Left ventricle myocardium inferior (tissue), 1 donor: ENCODE measurements around the gene ZNF784. TPM values are rescaled to one million over a fixed set of nuclear protein-coding genes. Genes with fewer than 3 reads are reported as not detected.

Source experiments
- DNase-seq: peaks from one replicate; pipeline ENCODE4 v3.0.0-alpha.2; 2020
- H3K27ac ChIP-seq: fragments of 200-600 bp; replicated peaks from 2 replicates; pipeline ENCODE4 v1.8.0; 2021
- H3K27me3 ChIP-seq: fragments of 200-600 bp; 2 replicates; pipeline ENCODE4 v1.8.0; 2021; ENCODE audit warnings: low read depth
- H3K36me3 ChIP-seq: fragments of 200-600 bp; 2 replicates; pipeline ENCODE4 v1.8.0; 2021
- H3K4me1 ChIP-seq: fragments of 200-600 bp; 2 replicates; pipeline ENCODE4 v1.8.0; 2021
- H3K4me3 ChIP-seq: fragments of 200-600 bp; 2 replicates; pipeline ENCODE4 v1.8.0; 2021; ENCODE audit warnings: mild to moderate bottlenecking, moderate library complexity
- H3K9me3 ChIP-seq: fragments of 200-600 bp; replicated peaks from 2 replicates; pipeline ENCODE4 v1.8.0; 2021
- CTCF ChIP-seq: fragments of 200-600 bp; IDR thresholded peaks from 2 replicates; pipeline ENCODE4 v1.8.0; 2021; ENCODE audit warnings: antibody characterized with exemption, mild to moderate bottlenecking, borderline replicate concordance
- intact Hi-C: fragments of 100-400 bp; cut with micrococcal nuclease; formaldehyde crosslinking; loops from one replicate; pipeline ENCODE4 v1.11.0; 2022
- total RNA-seq: library from RNA; stranded (reverse); fragmentation: NEBNext Ultra II Directional; extraction: Animal tissue kit (Norgen Biotek cat#: 25700); gene quantifications from one replicate; pipeline ENCODE4 v1.2.1, GENCODE V29; 2021
- donor health status: DM: no; HTN: yes; CAD: no; lungs with severe emphysema.

Gene ZNF784
- total RNA-seq, 1 donor from 2014 or later: 13.2 TPM

GRCh38 chr19:55621673-55622231 is 2.6 kb downstream of the ZNF784 start:
- intact Hi-C loops: no loop called here
- no peaks in the 10 kb centered on the region for H3K9me3 ChIP-seq
- H3K4me1 ChIP-seq: peaks cover 20% of the 10 kb centered on the region
- H3K27me3 ChIP-seq: no peaks in the 10 kb centered on the region
- TF ChIP-seq CTCF: no peak
- no peak for DNase-seq
- H3K27ac ChIP-seq: no peak overlapping the region
- H3K4me3 ChIP-seq: no peak overlapping the region
- peaks cover 23% of the 10 kb centered on the region for H3K36me3 ChIP-seq

GRCh38 chr19:55621205-55621672 is 3.1 kb downstream of the ZNF784 start:
- Histone ChIP-seq H3K27ac (no peak overlapping the region), H3K4me3 (no peak overlapping the region), H3K36me3 (peaks cover 28% of the 10 kb centered on the region), H3K9me3 (no peaks in the 10 kb centered on the region), H3K4me1 (peaks cover 20% of the 10 kb centered on the region), H3K27me3 (no peaks in the 10 kb centered on the region)
- no peak for DNase-seq
- no peak for TF ChIP-seq CTCF
- intact Hi-C loops: no loop called here

- Histone ChIP-seq H3K27me3 (no peaks in the 10 kb centered on the region), H3K4me1 (peaks cover 20% of the 10 kb centered on the region), H3K9me3 (no peaks in the 10 kb centered on the region), H3K27ac (no peak overlapping the region), H3K4me3 (no peak overlapping the region), H3K36me3 (peaks cover 34% of the 10 kb centered on the region)
- no peak for TF ChIP-seq CTCF
- DNase-seq: no peak
- intact Hi-C loops: no loop called here
Measured at GRCh38 chr19:55620410-55621204, 3.8 kb downstream of the ZNF784 start.

GRCh38 chr19:55619286-55619685 is 5.1 kb downstream of the ZNF784 start:
- peaks cover 47% of the 10 kb centered on the region for H3K36me3 ChIP-seq
- TF ChIP-seq CTCF: no peak
- peaks cover 16% of the 10 kb centered on the region for H3K4me1 ChIP-seq
- H3K27me3 ChIP-seq: no peaks in the 10 kb centered on the region
- peak overlapping the region; percentile 27 for H3K27ac ChIP-seq
- no peaks in the 10 kb centered on the region for H3K9me3 ChIP-seq
- H3K4me3 ChIP-seq: no peak overlapping the region
- intact Hi-C loops: no loop called here
- DNase-seq: no peak

GRCh38 chr19:55618426-55618825 is 5.9 kb downstream of the ZNF784 start:
- no peak for TF ChIP-seq CTCF
- Histone ChIP-seq H3K36me3 (peaks cover 52% of the 10 kb centered on the region), H3K9me3 (no peaks in the 10 kb centered on the region), H3K27me3 (no peaks in the 10 kb centered on the region), H3K4me1 (peaks cover 10% of the 10 kb centered on the region), H3K4me3 (no peak overlapping the region), H3K27ac (peak overlapping the region; percentile 2)
- intact Hi-C loops: no loop called here
- no peak for DNase-seq
